HepG2 (cell line): ENCODE results near the gene C1QB.

Experiments used
- ASH2L ChIP-seq: fragments of 300-600, 200-600 bp; sonication (generic); IDR thresholded peaks from 2 replicates; pipeline ENCODE4 v1.7.0; 2017; ENCODE audit warnings: low read depth, mild to moderate bottlenecking, moderate library complexity, mixed read lengths, low read length; ENCODE audit not compliant: insufficient read length
- CTCF ChIP-seq: sonication (generic); formaldehyde crosslinking; IDR thresholded peaks from 2 replicates; pipeline ENCODE4 v1.5.0; 2020; ENCODE audit warnings: mild to moderate bottlenecking, missing genetic modification reagents, moderate library complexity
- FOXK2 ChIP-seq: fragments of 450-650 bp; IDR thresholded peaks from 2 replicates; pipeline ENCODE4 v1.6.1; 2016
- NFATC3 ChIP-seq: sonication (generic); formaldehyde crosslinking; IDR thresholded peaks from 2 replicates; pipeline ENCODE4 v1.5.1; 2020; ENCODE audit warnings: mild to moderate bottlenecking, missing genetic modification reagents
- PBX3 ChIP-seq: sonication (generic); formaldehyde crosslinking; IDR thresholded peaks from 2 replicates; pipeline ENCODE4 v1.8.1; 2023; ENCODE audit warnings: missing genetic modification reagents, inconsistent platforms, borderline replicate concordance
- POLR2A ChIP-seq, 2 experiments: IDR thresholded peaks; 2 replicates each; pipeline ENCODE4 v1.6.1; 2011; ENCODE audit warnings: low read depth in 2 of 2, low read length in 2 of 2, mild to moderate bottlenecking in 1 of 2, moderate library complexity in 1 of 2; ENCODE audit not compliant: insufficient read depth in 1 of 2
- U2AF2 ChIP-seq: fragments of 200-400 bp; formaldehyde crosslinking; IDR thresholded peaks from 2 replicates; pipeline ENCODE4 v1.6.1; 2017; ENCODE audit warnings: low read depth, mild to moderate bottlenecking, low read length
- ZFP37 ChIP-seq: sonication (generic); formaldehyde crosslinking; IDR thresholded peaks from 2 replicates; pipeline ENCODE4 v1.4.0; 2020; ENCODE audit warnings: missing genetic modification reagents, borderline replicate concordance
- ZNF577 ChIP-seq: sonication (generic); formaldehyde crosslinking; IDR thresholded peaks from 2 replicates; pipeline ENCODE4 v1.4.0; 2020; ENCODE audit warnings: mild to moderate bottlenecking, low read depth, missing genetic modification reagents, borderline replicate concordance

- TF ChIP-seq NFATC3 = no peak
- TF ChIP-seq U2AF2 = no peak
- no peak for TF ChIP-seq ZNF577 (CRISPR knock-in tag)
- TF ChIP-seq POLR2A (IDR thresholded peaks at IDR 0.05; ENCODE audit: insufficient read depth in 1 of 2, low read depth in 2 of 2, low read length in 2 of 2) = no peak
- no peak for TF ChIP-seq CTCF (CRISPR knock-in tag)
- no peak for TF ChIP-seq ASH2L
- TF ChIP-seq PBX3 (CRISPR knock-in tag) = no peak
- TF ChIP-seq ZFP37 (CRISPR knock-in tag) = no peak
- no peak for TF ChIP-seq FOXK2
Observed at GRCh38 chr1:22676916-22677583, 24.0 kb downstream of the C1QB start.
